HCT116 (cell line): ENCODE measurements around the gene SNAPC1. TPM values are rescaled to one million over a fixed set of nuclear protein-coding genes. Genes with fewer than 3 reads are reported as not detected.

Experiments used
- ATAC-seq: fragments of 200-7000 bp; cut with Tn5 transposase; 2 replicates; pipeline ENCODE4 v1.9.1; 2020; ENCODE audit warnings: mild to moderate bottlenecking, moderate library complexity
- BruUV-seq: library from RNA; stranded (reverse); fragments of 400-500 nt; replicated peaks from 2 replicates; lab custom pipeline; 2021; lab: Mats Ljungman, UMichigan
- CTCF ChIA-PET: fragments of 300-600 bp; sonication (Branson Sonifier 250); formaldehyde crosslinking; loops from one replicate; lab custom pipeline; 2021; ENCODE audit warnings: antibody characterized with exemption; lab: Charles Lee
- POLR2A ChIA-PET: fragments of 300-600, 350-600 bp; sonication (Branson Sonifier 250); formaldehyde crosslinking; loops from one replicate; lab custom pipeline; 2021; ENCODE audit warnings: antibody characterized with exemption; lab: Charles Lee
- RAD21 ChIA-PET, 2 experiments: fragments of 300-600 bp; sonication (Branson Sonifier 250); formaldehyde crosslinking; loops; one replicate each; lab custom pipeline; 2023; ENCODE audit warnings: low total read pairs in 2 of 2; ENCODE audit not compliant: uncharacterized antibody in 2 of 2, unreplicated experiment in 2 of 2, low non-redundant PET in 1 of 2; lab: Charles Lee
- DNase-seq: peaks from one replicate; pipeline ENCODE4 v3.0.0-alpha.2; 2010; ENCODE audit warnings: low read depth, low spot score
- H2AFZ ChIP-seq: fragments of 200-600 bp; shearing (Covaris generic), sonication (generic); 2 replicates; pipeline ENCODE4 v1.6.1; 2017; ENCODE audit warnings: low read depth, mixed run types, mixed read lengths, antibody characterized with exemption, low read length; ENCODE audit not compliant: poor library complexity, severe bottlenecking
- H3K27ac ChIP-seq: 2 replicates; pipeline ENCODE4 v1.5.1; 2012; ENCODE audit warnings: low read depth, low read length
- H3K27me3 ChIP-seq: fragments of 200-600 bp; sonication (generic); 2 replicates; pipeline ENCODE4 v1.6.1; 2016; ENCODE audit warnings: mixed run types, low read length, mixed read lengths; ENCODE audit not compliant: insufficient read depth
- H3K36me3 ChIP-seq, 2 experiments: fragments of 200-500 bp in 1 of 2; fragments of 200-600 bp in 1 of 2; sonication (Bioruptor generic) in 1 of 2; sonication (generic) in 1 of 2; 2 replicates each; pipeline versions ENCODE4 v1.5.1 to v1.6.1; 2014 to 2016; ENCODE audit warnings: low read length in 2 of 2, inconsistent platforms in 1 of 2, mixed read lengths in 1 of 2, mixed run types in 1 of 2; ENCODE audit not compliant: insufficient read depth in 2 of 2, control insufficient read depth in 1 of 2
- H3K4me1 ChIP-seq, 2 experiments: fragments of 200-600 bp in 1 of 2; sonication (generic) in 1 of 2; 2 replicates each; pipeline versions ENCODE4 v1.5.1 to v1.6.1; 2012 to 2017; ENCODE audit warnings: low read length in 2 of 2, inconsistent platforms in 1 of 2, mild to moderate bottlenecking in 1 of 2, mixed read lengths in 1 of 2, mixed run types in 1 of 2, moderate library complexity in 1 of 2; ENCODE audit not compliant: insufficient read depth in 2 of 2, control insufficient read depth in 1 of 2
- H3K4me2 ChIP-seq: fragments of 200-600 bp; sonication (generic); 2 replicates; pipeline ENCODE4 v1.6.1; 2017; ENCODE audit warnings: mixed run types, low read length, mixed read lengths
- H3K4me3 ChIP-seq, 2 experiments: fragments of 200-600 bp in 1 of 2; sonication (generic) in 1 of 2; replicated peaks in 1 of 2; 2 replicates each; pipeline ENCODE4 v1.5.1; 2011 to 2016; ENCODE audit warnings: low read length in 2 of 2, control low read depth in 1 of 2, low read depth in 1 of 2, mild to moderate bottlenecking in 1 of 2, mixed read lengths in 1 of 2, mixed run types in 1 of 2
- H3K79me2 ChIP-seq: fragments of 200-600 bp; sonication (generic); 2 replicates; pipeline ENCODE4 v1.6.1; 2017; ENCODE audit warnings: mild to moderate bottlenecking, mixed run types, low read length, moderate library complexity, mixed read lengths; ENCODE audit not compliant: insufficient read depth
- H3K9ac ChIP-seq: fragments of 200-600 bp; sonication (generic); 2 replicates; pipeline ENCODE4 v1.6.1; 2016; ENCODE audit warnings: low read length, mixed read lengths
- H3K9me2 ChIP-seq: fragments of 200-600 bp; sonication (generic), shearing (Covaris generic); 2 replicates; pipeline ENCODE4 v1.6.1; 2017; ENCODE audit warnings: mixed run types, mild to moderate bottlenecking, moderate library complexity; ENCODE audit not compliant: insufficient read depth
- H3K9me3 ChIP-seq, 2 experiments: fragments of 200-500 bp in 1 of 2; fragments of 200-600 bp in 1 of 2; sonication (Bioruptor generic) in 1 of 2; sonication (generic) in 1 of 2; 2 replicates each; pipeline ENCODE4 v1.6.1; 2014 to 2017; ENCODE audit warnings: low read length in 2 of 2, mixed read lengths in 2 of 2, inconsistent platforms in 1 of 2, low read depth in 1 of 2, mild to moderate bottlenecking in 1 of 2, mixed run types in 1 of 2, moderate library complexity in 1 of 2; ENCODE audit not compliant: control insufficient read depth in 1 of 2, insufficient read depth in 1 of 2
- H4K20me1 ChIP-seq: fragments of 200-600 bp; sonication (generic), shearing (Covaris generic); 2 replicates; pipeline ENCODE4 v1.6.1; 2017; ENCODE audit warnings: mixed run types, mild to moderate bottlenecking, moderate library complexity; ENCODE audit not compliant: insufficient read depth
- EGR1 ChIP-seq: IDR thresholded peaks from 2 replicates; pipeline ENCODE4 v1.6.1; 2012; ENCODE audit warnings: low read depth
- ELF1 ChIP-seq: IDR thresholded peaks from 2 replicates; pipeline ENCODE4 v1.6.1; 2012; ENCODE audit warnings: low read depth, borderline replicate concordance
- EZH2 ChIP-seq: fragments of 200-600 bp; sonication (generic); IDR thresholded peaks from 2 replicates; pipeline ENCODE4 v1.6.1; 2017; ENCODE audit warnings: antibody characterized with exemption, mixed run types
- POLR2AphosphoS5 ChIP-seq: IDR thresholded peaks from 2 replicates; pipeline ENCODE4 v1.6.1; 2011; ENCODE audit warnings: mild to moderate bottlenecking, low read depth, low read length, moderate library complexity
- SRF ChIP-seq: IDR thresholded peaks from 2 replicates; pipeline ENCODE4 v1.6.1; 2012; ENCODE audit warnings: low read depth
- YY1 ChIP-seq: IDR thresholded peaks from 2 replicates; pipeline ENCODE4 v1.6.1; 2011; ENCODE audit warnings: low read length, low read depth, moderate library complexity, mild to moderate bottlenecking; ENCODE audit not compliant: insufficient replicate concordance; ENCODE audit errors: extremely low read depth
- ZFX ChIP-seq: fragments of 450-650 bp; IDR thresholded peaks from 2 replicates; pipeline ENCODE4 v1.6.1; 2017
- ZNF274 ChIP-seq: fragments of 200-500 bp; sonication (Bioruptor generic); IDR thresholded peaks from 2 replicates; pipeline ENCODE4 v1.6.1; 2014; ENCODE audit warnings: mild to moderate bottlenecking, low read depth, low read length, inconsistent platforms
- intact Hi-C: fragments of 100-400 bp; cut with micrococcal nuclease; formaldehyde crosslinking; loops from 2 replicates; pipeline ENCODE4 v1.10.0; 2022
- total RNA-seq: library from RNA; stranded (reverse); gene quantifications from one replicate; pipeline ENCODE4 v1.2.1, GENCODE V29; 2021; ENCODE audit not compliant: unreplicated experiment
- TF ChIP-seq, protein P1 (sequence below), 3 experiments: fragments of 200-600 bp in 1 of 3; sonication (generic) in 1 of 3; IDR thresholded peaks in 2 of 3; conservative IDR thresholded peaks in 1 of 3; 2 replicates each; pipeline ENCODE4 v1.5.1; 2012 to 2017; ENCODE audit warnings: low read depth in 2 of 3, low read length in 2 of 3, antibody characterized with exemption in 1 of 3, borderline replicate concordance in 1 of 3, control low read depth in 1 of 3, mild to moderate bottlenecking in 1 of 3, mixed read lengths in 1 of 3, mixed run types in 1 of 3, moderate library complexity in 1 of 3; ENCODE audit not compliant: insufficient read depth in 1 of 3
- TF ChIP-seq, protein P2 (sequence below): IDR thresholded peaks from 2 replicates; pipeline ENCODE4 v1.6.1; 2011; ENCODE audit warnings: mild to moderate bottlenecking, low read length, moderate library complexity; ENCODE audit not compliant: insufficient replicate concordance; ENCODE audit errors: extremely low read depth
- TF ChIP-seq, protein P3 (sequence below): IDR thresholded peaks from 2 replicates; pipeline ENCODE4 v1.6.1; 2012

The SNAPC1 gene
- total RNA-seq, 1 experiment from 2014 or later = 8.2 TPM

DNA sequence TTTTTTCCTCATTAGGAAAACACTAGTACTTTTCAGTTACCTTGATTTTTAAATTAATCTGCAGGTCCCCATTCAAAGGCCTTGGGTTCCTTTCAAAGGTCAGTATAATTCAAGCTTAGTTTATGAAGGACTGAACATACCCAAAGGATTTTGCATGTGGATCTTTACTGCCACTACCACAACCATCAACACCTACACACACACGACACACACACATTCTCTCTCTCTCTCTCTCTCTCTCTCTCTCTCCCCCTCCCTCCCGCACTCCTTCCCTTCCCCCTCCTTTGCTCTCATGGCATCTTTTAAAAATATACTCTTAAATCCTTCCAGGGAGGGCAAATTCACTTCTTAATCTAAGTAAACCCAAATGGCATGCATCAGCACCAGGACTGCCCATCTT, 38.1 kb upstream of the SNAPC1 start:
- ATAC-seq = no peak
- TF ChIP-seq, protein P1, sequence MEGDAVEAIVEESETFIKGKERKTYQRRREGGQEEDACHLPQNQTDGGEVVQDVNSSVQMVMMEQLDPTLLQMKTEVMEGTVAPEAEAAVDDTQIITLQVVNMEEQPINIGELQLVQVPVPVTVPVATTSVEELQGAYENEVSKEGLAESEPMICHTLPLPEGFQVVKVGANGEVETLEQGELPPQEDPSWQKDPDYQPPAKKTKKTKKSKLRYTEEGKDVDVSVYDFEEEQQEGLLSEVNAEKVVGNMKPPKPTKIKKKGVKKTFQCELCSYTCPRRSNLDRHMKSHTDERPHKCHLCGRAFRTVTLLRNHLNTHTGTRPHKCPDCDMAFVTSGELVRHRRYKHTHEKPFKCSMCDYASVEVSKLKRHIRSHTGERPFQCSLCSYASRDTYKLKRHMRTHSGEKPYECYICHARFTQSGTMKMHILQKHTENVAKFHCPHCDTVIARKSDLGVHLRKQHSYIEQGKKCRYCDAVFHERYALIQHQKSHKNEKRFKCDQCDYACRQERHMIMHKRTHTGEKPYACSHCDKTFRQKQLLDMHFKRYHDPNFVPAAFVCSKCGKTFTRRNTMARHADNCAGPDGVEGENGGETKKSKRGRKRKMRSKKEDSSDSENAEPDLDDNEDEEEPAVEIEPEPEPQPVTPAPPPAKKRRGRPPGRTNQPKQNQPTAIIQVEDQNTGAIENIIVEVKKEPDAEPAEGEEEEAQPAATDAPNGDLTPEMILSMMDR (IDR thresholded peaks at IDR 0.05 in 2 of 3, conservative IDR thresholded peaks at IDR 0.05 in 1 of 3; ENCODE audit: borderline replicate concordance in 1 of 3, insufficient read depth in 1 of 3, low read depth in 2 of 3, low read length in 2 of 3) = no peak
- TF ChIP-seq EGR1 = no peak
- no peak for TF ChIP-seq YY1
- TF ChIP-seq, protein P2, sequence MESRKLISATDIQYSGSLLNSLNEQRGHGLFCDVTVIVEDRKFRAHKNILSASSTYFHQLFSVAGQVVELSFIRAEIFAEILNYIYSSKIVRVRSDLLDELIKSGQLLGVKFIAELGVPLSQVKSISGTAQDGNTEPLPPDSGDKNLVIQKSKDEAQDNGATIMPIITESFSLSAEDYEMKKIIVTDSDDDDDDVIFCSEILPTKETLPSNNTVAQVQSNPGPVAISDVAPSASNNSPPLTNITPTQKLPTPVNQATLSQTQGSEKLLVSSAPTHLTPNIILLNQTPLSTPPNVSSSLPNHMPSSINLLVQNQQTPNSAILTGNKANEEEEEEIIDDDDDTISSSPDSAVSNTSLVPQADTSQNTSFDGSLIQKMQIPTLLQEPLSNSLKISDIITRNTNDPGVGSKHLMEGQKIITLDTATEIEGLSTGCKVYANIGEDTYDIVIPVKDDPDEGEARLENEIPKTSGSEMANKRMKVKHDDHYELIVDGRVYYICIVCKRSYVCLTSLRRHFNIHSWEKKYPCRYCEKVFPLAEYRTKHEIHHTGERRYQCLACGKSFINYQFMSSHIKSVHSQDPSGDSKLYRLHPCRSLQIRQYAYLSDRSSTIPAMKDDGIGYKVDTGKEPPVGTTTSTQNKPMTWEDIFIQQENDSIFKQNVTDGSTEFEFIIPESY = no peak
- no peak for TF ChIP-seq SRF
- no peak for TF ChIP-seq POLR2AphosphoS5
- TF ChIP-seq, protein P3, sequence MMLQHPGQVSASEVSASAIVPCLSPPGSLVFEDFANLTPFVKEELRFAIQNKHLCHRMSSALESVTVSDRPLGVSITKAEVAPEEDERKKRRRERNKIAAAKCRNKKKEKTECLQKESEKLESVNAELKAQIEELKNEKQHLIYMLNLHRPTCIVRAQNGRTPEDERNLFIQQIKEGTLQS = no peak
- TF ChIP-seq ELF1 = no peak
- TF ChIP-seq ZFX = no peak
- no peak for TF ChIP-seq ZNF274
- TF ChIP-seq EZH2 = no peak
- H2AFZ ChIP-seq = no peak overlapping the region
- RAD21 ChIA-PET = no interaction called here
- peaks cover 24 to 27% of the 10 kb centered on the region in 2 experiments for H3K36me3 ChIP-seq
- H3K9ac ChIP-seq = no peak overlapping the region
- peaks cover 67% of the 10 kb centered on the region for H3K79me2 ChIP-seq
- no peaks in the 10 kb centered on the region for H3K9me2 ChIP-seq
- no peaks in the 10 kb centered on the region for H3K9me3 ChIP-seq
- POLR2A ChIA-PET = no interaction called here
- no peak overlapping the region for H3K4me3 ChIP-seq
- intact Hi-C loops = no loop called here
- no peak for DNase-seq
- no peaks in the 10 kb centered on the region for H3K27me3 ChIP-seq
- no TSS peak for BruUV-seq
- H3K27ac ChIP-seq = no peak overlapping the region
- H3K4me2 ChIP-seq = no peak overlapping the region
- H3K4me1 ChIP-seq = peaks cover 5 to 23% of the 10 kb centered on the region in 2 experiments
- peaks cover 3% of the 10 kb centered on the region; the same call in 1 of the 2 replicates for H4K20me1 ChIP-seq
- CTCF ChIA-PET = interaction anchor here (1.2 kb wide), 1 partner anchor 9 kb away, joined by 3 read pairs; no protein-coding TSS in a partner anchor
